ENCODE measurements around the gene PARK7. TPM values are rescaled to one million over a fixed set of nuclear protein-coding genes. Genes with fewer than 3 reads are reported as not detected.

Gene PARK7
- total and polyA plus RNA-seq, 2 experiments from 2014 or later, result 178 to 679 TPM

DNA sequence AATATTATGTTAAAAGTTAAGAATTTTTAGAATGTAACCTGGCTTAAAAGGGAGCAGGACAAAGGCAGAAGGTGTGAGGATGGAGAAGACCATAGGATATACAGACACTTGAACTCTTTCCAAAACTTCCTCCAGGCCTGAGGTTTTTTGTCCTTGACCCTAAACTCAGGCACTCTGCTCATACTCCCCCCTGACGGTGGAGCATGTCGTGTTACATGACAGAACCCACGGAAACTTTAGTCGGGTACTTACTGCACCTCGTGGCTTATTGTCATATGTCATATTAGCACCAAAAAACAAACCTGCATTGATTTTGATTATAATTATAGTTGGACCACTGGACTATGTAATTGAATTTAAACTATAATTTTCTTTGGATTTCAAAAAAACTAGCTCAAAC lies 41.6 kb upstream of the PARK7 start:
- Mint-ChIP-seq H3K4me3 (no peak overlapping the region), H3K4me1 (no peaks in the 10 kb centered on the region), H3K27ac (no peak overlapping the region), H3K27me3 (ENCODE audit: insufficient read depth, low read depth, poor library complexity) (no peaks in the 10 kb centered on the region), H3K9me3 (no peaks in the 10 kb centered on the region), H3K36me3 (ENCODE audit: low read depth) (no peaks in the 10 kb centered on the region)
- Histone ChIP-seq H3K27me3 (ENCODE audit: insufficient read depth) (no peaks in the 10 kb centered on the region), H3K9me2 (ENCODE audit: insufficient read depth) (no peaks in the 10 kb centered on the region), H3K4me2 (no peak overlapping the region), H3K79me2 (replicated peaks; ENCODE audit: insufficient read depth) (no peaks in the 10 kb centered on the region), H3F3A (replicated peaks; ENCODE audit: low read depth) (no peaks in the 10 kb centered on the region), H3K27ac (ENCODE audit: low read depth) (no peak overlapping the region), H4K20me1 (replicated peaks; ENCODE audit: insufficient read depth) (no peaks in the 10 kb centered on the region), H2AFZ (no peak overlapping the region), H3K4me3 (no peak overlapping the region), H3K36me3 (ENCODE audit: insufficient read depth) (no peaks in the 10 kb centered on the region), H3K4me1 (ENCODE audit: insufficient read depth) (no peaks in the 10 kb centered on the region)
- TF ChIP-seq ZNF331 (CRISPR knock-in tag; IDR thresholded peaks at IDR 0.05; ENCODE audit: low read depth), result no peak
- no peak for TF ChIP-seq ETS1 (IDR thresholded peaks at IDR 0.05)
- ATAC-seq, result no peak
- DNase-seq (ENCODE audit: low spot score), result no peak

GRCh38 chr1:7921796-7922195 lies 39.7 kb upstream of the PARK7 start:
- Mint-ChIP-seq H3K27me3 (ENCODE audit: insufficient read depth, low read depth, poor library complexity) (no peaks in the 10 kb centered on the region), H3K9me3 (no peaks in the 10 kb centered on the region), H3K4me1 (no peaks in the 10 kb centered on the region), H3K4me3 (no peak overlapping the region), H3K27ac (no peak overlapping the region), H3K36me3 (ENCODE audit: low read depth) (no peaks in the 10 kb centered on the region)
- H3K4me1 ChIP-seq (ENCODE audit: insufficient read depth), result no peaks in the 10 kb centered on the region
- no peaks in the 10 kb centered on the region for H4K20me1 ChIP-seq (replicated peaks; ENCODE audit: insufficient read depth)
- no peak overlapping the region for H3K27ac ChIP-seq (ENCODE audit: low read depth)
- no peaks in the 10 kb centered on the region for H3K36me3 ChIP-seq (ENCODE audit: insufficient read depth)
- DNase-seq (ENCODE audit: low spot score) (no peak), ATAC-seq (no peak)
- no peak overlapping the region for H3K4me2 ChIP-seq
- TF ChIP-seq CREB1 (CRISPR knock-in tag; IDR thresholded peaks at IDR 0.05; ENCODE audit: low read depth) (no peak), ZNF331 (CRISPR knock-in tag; IDR thresholded peaks at IDR 0.05; ENCODE audit: low read depth) (no peak), JUNB (IDR thresholded peaks at IDR 0.05; ENCODE audit: unreplicated experiment) (no peak), ZNF114 (CRISPR knock-in tag; IDR thresholded peaks at IDR 0.05) (no peak), NANOG (IDR thresholded peaks at IDR 0.05; ENCODE audit: borderline replicate concordance) (no peak)
- TF ChIP-seq, protein P1, sequence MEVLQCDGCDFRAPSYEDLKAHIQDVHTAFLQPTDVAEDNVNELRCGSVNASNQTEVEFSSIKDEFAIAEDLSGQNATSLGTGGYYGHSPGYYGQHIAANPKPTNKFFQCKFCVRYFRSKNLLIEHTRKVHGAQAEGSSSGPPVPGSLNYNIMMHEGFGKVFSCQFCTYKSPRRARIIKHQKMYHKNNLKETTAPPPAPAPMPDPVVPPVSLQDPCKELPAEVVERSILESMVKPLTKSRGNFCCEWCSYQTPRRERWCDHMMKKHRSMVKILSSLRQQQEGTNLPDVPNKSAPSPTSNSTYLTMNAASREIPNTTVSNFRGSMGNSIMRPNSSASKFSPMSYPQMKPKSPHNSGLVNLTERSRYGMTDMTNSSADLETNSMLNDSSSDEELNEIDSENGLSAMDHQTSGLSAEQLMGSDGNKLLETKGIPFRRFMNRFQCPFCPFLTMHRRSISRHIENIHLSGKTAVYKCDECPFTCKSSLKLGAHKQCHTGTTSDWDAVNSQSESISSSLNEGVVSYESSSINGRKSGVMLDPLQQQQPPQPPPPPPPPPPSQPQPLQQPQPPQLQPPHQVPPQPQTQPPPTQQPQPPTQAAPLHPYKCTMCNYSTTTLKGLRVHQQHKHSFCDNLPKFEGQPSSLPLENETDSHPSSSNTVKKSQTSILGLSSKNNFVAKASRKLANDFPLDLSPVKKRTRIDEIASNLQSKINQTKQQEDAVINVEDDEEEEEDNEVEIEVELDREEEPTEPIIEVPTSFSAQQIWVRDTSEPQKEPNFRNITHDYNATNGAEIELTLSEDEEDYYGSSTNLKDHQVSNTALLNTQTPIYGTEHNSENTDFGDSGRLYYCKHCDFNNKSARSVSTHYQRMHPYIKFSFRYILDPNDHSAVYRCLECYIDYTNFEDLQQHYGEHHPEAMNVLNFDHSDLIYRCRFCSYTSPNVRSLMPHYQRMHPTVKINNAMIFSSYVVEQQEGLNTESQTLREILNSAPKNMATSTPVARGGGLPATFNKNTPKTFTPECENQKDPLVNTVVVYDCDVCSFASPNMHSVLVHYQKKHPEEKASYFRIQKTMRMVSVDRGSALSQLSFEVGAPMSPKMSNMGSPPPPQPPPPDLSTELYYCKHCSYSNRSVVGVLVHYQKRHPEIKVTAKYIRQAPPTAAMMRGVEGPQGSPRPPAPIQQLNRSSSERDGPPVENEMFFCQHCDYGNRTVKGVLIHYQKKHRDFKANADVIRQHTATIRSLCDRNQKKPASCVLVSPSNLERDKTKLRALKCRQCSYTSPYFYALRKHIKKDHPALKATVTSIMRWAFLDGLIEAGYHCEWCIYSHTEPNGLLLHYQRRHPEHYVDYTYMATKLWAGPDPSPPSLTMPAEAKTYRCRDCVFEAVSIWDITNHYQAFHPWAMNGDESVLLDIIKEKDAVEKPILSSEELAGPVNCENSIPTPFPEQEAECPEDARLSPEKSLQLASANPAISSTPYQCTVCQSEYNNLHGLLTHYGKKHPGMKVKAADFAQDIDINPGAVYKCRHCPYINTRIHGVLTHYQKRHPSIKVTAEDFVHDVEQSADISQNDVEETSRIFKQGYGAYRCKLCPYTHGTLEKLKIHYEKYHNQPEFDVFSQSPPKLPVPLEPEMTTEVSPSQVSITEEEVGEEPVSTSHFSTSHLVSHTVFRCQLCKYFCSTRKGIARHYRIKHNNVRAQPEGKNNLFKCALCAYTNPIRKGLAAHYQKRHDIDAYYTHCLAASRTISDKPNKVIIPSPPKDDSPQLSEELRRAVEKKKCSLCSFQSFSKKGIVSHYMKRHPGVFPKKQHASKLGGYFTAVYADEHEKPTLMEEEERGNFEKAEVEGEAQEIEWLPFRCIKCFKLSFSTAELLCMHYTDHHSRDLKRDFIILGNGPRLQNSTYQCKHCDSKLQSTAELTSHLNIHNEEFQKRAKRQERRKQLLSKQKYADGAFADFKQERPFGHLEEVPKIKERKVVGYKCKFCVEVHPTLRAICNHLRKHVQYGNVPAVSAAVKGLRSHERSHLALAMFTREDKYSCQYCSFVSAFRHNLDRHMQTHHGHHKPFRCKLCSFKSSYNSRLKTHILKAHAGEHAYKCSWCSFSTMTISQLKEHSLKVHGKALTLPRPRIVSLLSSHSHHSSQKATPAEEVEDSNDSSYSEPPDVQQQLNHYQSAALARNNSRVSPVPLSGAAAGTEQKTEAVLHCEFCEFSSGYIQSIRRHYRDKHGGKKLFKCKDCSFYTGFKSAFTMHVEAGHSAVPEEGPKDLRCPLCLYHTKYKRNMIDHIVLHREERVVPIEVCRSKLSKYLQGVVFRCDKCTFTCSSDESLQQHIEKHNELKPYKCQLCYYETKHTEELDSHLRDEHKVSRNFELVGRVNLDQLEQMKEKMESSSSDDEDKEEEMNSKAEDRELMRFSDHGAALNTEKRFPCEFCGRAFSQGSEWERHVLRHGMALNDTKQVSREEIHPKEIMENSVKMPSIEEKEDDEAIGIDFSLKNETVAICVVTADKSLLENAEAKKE (CRISPR knock-in tag; IDR thresholded peaks at IDR 0.05), result no peak
- TF ChIP-seq, protein P2, sequence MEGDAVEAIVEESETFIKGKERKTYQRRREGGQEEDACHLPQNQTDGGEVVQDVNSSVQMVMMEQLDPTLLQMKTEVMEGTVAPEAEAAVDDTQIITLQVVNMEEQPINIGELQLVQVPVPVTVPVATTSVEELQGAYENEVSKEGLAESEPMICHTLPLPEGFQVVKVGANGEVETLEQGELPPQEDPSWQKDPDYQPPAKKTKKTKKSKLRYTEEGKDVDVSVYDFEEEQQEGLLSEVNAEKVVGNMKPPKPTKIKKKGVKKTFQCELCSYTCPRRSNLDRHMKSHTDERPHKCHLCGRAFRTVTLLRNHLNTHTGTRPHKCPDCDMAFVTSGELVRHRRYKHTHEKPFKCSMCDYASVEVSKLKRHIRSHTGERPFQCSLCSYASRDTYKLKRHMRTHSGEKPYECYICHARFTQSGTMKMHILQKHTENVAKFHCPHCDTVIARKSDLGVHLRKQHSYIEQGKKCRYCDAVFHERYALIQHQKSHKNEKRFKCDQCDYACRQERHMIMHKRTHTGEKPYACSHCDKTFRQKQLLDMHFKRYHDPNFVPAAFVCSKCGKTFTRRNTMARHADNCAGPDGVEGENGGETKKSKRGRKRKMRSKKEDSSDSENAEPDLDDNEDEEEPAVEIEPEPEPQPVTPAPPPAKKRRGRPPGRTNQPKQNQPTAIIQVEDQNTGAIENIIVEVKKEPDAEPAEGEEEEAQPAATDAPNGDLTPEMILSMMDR (conservative IDR thresholded peaks at IDR 0.05; ENCODE audit: low read depth in 2 of 2), result no peak
- TF ChIP-seq, protein P3, sequence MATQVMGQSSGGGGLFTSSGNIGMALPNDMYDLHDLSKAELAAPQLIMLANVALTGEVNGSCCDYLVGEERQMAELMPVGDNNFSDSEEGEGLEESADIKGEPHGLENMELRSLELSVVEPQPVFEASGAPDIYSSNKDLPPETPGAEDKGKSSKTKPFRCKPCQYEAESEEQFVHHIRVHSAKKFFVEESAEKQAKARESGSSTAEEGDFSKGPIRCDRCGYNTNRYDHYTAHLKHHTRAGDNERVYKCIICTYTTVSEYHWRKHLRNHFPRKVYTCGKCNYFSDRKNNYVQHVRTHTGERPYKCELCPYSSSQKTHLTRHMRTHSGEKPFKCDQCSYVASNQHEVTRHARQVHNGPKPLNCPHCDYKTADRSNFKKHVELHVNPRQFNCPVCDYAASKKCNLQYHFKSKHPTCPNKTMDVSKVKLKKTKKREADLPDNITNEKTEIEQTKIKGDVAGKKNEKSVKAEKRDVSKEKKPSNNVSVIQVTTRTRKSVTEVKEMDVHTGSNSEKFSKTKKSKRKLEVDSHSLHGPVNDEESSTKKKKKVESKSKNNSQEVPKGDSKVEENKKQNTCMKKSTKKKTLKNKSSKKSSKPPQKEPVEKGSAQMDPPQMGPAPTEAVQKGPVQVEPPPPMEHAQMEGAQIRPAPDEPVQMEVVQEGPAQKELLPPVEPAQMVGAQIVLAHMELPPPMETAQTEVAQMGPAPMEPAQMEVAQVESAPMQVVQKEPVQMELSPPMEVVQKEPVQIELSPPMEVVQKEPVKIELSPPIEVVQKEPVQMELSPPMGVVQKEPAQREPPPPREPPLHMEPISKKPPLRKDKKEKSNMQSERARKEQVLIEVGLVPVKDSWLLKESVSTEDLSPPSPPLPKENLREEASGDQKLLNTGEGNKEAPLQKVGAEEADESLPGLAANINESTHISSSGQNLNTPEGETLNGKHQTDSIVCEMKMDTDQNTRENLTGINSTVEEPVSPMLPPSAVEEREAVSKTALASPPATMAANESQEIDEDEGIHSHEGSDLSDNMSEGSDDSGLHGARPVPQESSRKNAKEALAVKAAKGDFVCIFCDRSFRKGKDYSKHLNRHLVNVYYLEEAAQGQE (IDR thresholded peaks at IDR 0.05; ENCODE audit: unreplicated experiment), result no peak
- no peaks in the 10 kb centered on the region for H3K79me2 ChIP-seq (replicated peaks; ENCODE audit: insufficient read depth)
- no peaks in the 10 kb centered on the region for H3K9me2 ChIP-seq (ENCODE audit: insufficient read depth)
- peak overlapping the region; percentile 56; the same call in 1 of the 2 replicates for H2AFZ ChIP-seq
- H3F3A ChIP-seq (replicated peaks; ENCODE audit: low read depth), result no peaks in the 10 kb centered on the region
- no peak overlapping the region for H3K4me3 ChIP-seq
- H3K27me3 ChIP-seq (ENCODE audit: insufficient read depth), result no peaks in the 10 kb centered on the region

Measured in GM23338 (cell line).